Measurements from ENCODE around the gene FRMD4A.

DNA sequence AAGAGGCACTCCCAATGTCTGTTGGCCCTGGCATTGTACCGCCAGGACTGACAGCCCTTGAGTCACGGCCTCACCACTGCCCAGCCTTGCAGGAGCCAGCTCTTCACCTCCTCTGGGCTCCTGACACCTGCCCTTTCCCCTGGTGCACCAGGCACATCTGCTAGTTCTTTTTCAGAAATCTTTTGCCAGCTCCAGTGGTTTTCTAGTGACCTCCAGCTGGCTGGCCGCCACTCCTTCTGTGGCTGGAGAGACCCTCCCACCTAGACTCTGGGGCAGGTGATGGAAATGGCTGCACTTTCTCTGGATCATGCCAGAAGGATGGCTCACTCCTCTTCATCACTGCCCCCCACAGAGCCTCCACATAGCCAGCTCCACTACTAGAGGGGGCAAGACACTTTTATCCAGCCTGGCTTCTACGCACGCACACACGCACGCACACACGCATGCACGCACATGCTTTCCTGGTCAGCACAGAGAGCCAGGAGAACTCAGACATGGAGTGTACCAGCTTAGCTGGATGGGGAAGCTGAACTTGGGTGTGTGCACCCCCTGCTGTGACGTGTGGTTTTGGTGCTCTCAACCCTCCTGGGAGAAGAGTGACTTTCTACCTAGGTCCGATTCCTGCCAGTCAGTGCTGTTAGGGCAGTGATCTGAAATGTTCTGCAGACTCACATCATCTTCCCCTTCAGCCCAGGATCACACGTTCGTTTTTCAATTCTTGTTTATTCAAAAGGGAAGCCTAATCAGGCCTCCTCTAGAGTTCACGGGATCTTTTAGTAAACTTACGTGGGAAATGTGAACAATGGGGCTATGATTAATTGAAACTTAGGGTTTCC is 522.0 kb downstream of the FRMD4A start:
- TF ChIP-seq CTCF (IDR thresholded peaks at IDR 0.05) (no peak), POLR2A (IDR thresholded peaks at IDR 0.05) (no peak)
